Bronchial epithelial cell (primary cell): ENCODE results near the gene RALGAPA2. TPM values are rescaled to one million over a fixed set of nuclear protein-coding genes. Genes with fewer than 3 reads are reported as not detected.

Experiments
- DNase-seq: peaks from one replicate; pipeline ENCODE4 v3.0.0-alpha.2; 2010; ENCODE audit warnings: low read depth
- FAIRE-seq: peaks from 2 replicates; lab custom pipeline; 2011; peaks lifted over from hg19 to GRCh38; lab: Jason Lieb, UNC
- H3K27me3 ChIP-seq: 2 replicates; pipeline ENCODE4 v1.5.1; 2011; ENCODE audit warnings: low read length; ENCODE audit not compliant: control insufficient read depth, insufficient read depth
- H3K36me3 ChIP-seq: 2 replicates; pipeline ENCODE4 v1.5.1; 2011; ENCODE audit warnings: low read length; ENCODE audit not compliant: control insufficient read depth, insufficient read depth
- H3K4me3 ChIP-seq: 2 replicates; pipeline ENCODE4 v1.5.1; 2011; ENCODE audit warnings: mild to moderate bottlenecking, low read depth, low read length, control low read depth
- total RNA-seq: library from RNA; depleted of rRNA; stranded (reverse); fragments of >200 nt; gene quantifications from 2 replicates; pipeline ENCODE4 v1.2.1, GENCODE V29; 2014
- TF ChIP-seq, protein P1 (sequence below): IDR thresholded peaks from 2 replicates; pipeline ENCODE4 v1.5.1; 2011; ENCODE audit warnings: mild to moderate bottlenecking, moderate library complexity, low read length, control low read depth, inconsistent platforms; ENCODE audit not compliant: insufficient read depth, severe bottlenecking

RALGAPA2 gene
- total RNA-seq, 1 donor from 2014 or later = 8.7 TPM

DNA sequence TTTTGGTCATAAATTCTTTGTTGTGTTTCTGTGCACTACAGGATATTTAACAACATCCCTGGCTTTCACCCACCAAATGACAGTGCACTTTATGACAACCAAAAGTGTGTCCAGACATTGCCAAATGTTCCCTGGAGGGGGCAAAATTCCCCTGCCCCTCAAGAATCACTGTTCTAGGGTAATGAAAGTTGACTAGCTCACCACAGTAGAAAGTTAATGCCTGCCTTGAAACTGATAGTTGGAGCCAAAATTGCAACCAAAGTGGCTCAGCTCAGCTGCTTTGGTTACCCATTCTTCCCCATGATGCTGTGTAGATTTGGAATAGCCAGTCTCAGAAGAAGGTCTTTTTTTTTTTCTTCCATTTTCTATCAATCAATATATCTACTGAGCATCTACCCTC, 150.6 kb downstream of the RALGAPA2 start:
- FAIRE-seq (no peak), DNase-seq (no peak)
- Histone ChIP-seq H3K4me3 (no peak overlapping the region), H3K27me3 (no peaks in the 10 kb centered on the region), H3K36me3 (peaks cover 1% of the 10 kb centered on the region)
- TF ChIP-seq, protein P1, sequence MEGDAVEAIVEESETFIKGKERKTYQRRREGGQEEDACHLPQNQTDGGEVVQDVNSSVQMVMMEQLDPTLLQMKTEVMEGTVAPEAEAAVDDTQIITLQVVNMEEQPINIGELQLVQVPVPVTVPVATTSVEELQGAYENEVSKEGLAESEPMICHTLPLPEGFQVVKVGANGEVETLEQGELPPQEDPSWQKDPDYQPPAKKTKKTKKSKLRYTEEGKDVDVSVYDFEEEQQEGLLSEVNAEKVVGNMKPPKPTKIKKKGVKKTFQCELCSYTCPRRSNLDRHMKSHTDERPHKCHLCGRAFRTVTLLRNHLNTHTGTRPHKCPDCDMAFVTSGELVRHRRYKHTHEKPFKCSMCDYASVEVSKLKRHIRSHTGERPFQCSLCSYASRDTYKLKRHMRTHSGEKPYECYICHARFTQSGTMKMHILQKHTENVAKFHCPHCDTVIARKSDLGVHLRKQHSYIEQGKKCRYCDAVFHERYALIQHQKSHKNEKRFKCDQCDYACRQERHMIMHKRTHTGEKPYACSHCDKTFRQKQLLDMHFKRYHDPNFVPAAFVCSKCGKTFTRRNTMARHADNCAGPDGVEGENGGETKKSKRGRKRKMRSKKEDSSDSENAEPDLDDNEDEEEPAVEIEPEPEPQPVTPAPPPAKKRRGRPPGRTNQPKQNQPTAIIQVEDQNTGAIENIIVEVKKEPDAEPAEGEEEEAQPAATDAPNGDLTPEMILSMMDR = no peak

DNA sequence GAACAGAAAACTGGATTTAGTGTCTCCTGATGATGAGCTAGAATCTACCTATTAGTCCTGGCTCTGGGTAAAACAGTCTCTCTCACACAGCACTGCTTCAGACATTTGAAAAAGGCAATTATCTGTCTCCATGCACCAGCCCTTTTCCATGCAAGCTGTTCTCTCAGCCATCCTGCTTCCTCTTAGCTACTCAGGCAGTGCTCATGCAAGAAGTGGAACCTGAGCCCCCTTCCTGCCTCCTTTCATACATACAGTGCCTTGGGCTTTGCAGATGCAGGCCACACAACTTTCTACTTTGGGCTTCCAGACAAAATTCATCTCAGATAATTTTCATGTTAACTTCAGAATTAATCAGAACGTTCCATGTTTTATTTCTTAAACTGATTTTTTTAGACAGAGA, 151.3 kb downstream of the RALGAPA2 start:
- no peak for DNase-seq
- H3K36me3 ChIP-seq = peaks cover 1% of the 10 kb centered on the region
- H3K4me3 ChIP-seq = no peak overlapping the region
- no peaks in the 10 kb centered on the region for H3K27me3 ChIP-seq
- TF ChIP-seq, protein P1 = no peak
- FAIRE-seq = no peak

DNA sequence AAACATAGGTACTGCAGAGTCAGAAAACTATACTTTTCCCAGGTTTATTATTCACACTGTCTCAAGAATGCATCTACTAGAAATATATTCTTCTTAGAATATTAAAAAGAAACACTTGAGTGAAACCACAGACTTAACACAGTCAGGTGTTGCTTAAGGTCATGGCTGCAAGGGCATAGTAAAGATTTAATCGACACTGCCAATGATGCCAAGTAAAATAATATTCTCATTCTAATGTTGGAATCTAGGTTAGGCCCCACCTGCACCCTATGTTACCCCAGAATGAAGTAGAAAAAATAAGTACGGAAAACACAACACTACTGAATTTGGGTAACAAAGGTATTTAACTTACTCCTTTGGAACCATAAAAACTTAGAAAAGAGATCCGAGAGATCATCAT, 155.0 kb downstream of the RALGAPA2 start:
- no peak for FAIRE-seq
- TF ChIP-seq, protein P1 = no peak

DNA sequence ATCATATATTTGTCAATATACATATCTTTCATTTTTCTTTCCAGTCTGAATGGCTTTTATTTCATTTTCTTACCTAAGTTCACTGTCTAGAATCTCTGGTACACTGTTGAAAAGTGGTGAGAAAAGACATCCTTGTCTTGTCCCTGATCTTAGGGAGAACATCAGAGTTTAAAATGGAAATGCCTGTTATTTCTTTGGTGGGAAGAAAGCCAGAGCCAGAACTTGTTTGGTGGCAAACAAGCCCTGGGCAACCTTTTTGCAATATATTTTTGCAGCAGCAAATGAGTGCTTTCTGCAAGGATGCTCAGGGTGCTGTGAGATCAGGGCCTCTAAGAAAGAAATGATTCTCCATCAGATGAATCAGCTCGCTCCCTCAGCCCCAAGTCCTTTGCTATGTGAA, 156.6 kb downstream of the RALGAPA2 start:
- no peak for FAIRE-seq

More for the DNA sequence above, 155.0 kb downstream of the RALGAPA2 start:
- Histone ChIP-seq H3K27me3 (no peaks in the 10 kb centered on the region), H3K4me3 (no peak overlapping the region), H3K36me3 (peaks cover 2% of the 10 kb centered on the region)
- DNase-seq = no peak

DNA sequence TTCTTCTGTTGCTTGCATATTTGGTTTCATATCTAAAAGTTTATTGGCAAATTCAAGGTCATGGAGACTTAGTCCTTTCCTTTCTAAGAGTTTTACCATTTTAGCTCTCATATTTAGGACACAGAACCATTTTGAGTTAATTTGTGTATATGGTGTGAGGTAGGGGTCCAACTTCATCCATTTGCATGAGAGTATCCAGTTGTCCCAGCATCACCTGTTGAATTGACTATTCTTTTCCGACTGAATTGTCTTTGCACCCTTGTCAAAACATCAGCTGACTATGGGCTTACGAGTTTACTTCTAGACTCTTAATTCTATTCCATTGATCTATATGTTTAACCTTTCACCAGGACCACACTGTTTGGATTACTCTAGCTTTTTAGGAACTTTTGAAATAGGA, 157.5 kb downstream of the RALGAPA2 start:
- DNase-seq (no peak), FAIRE-seq (no peak)
- Histone ChIP-seq H3K27me3 (no peaks in the 10 kb centered on the region), H3K4me3 (no peak overlapping the region), H3K36me3 (peaks cover 2% of the 10 kb centered on the region)
- TF ChIP-seq, protein P1 = no peak

More for the DNA sequence above, 156.6 kb downstream of the RALGAPA2 start:
- DNase-seq = no peak
- no peak overlapping the region for H3K4me3 ChIP-seq
- TF ChIP-seq, protein P1 = no peak
- H3K36me3 ChIP-seq = peaks cover 2% of the 10 kb centered on the region
- H3K27me3 ChIP-seq = no peaks in the 10 kb centered on the region

DNA sequence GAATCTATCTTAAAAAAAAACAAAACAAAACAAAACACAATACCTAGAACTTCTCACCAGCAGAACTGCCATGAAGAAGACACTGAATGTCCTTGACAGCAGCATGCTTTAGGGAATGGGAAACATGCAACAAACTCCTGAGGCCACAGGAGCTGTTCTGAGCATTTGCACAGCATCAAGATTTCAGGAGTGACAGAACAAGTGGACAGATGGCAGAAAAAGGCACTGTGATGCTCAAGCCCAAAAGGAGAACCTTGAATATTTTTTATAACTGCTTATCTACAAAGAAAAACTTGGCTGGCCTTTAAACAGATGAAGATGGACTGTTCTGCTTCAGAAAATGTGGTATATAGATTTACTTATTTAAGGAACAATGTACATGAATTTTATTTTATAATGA, 158.9 kb downstream of the RALGAPA2 start:
- H3K27me3 ChIP-seq = no peaks in the 10 kb centered on the region
- TF ChIP-seq, protein P1 = no peak
- peaks cover 2% of the 10 kb centered on the region for H3K36me3 ChIP-seq
- FAIRE-seq = no peak
- DNase-seq = no peak
- H3K4me3 ChIP-seq = no peak overlapping the region
